IPS-11a (cell line): ENCODE data around the gene CEP170B.
"Not testable (repeated sequence)": the region's sequence is repeated elsewhere in the genome, so short reads cannot be mapped to it uniquely, and the experiment has no call there.

ENCODE experiments used
- H3K4me3 ChIP-seq: one replicate; pipeline ENCODE4 v1.5.1; 2013; ENCODE audit warnings: low read depth, low read length, control low read depth

The CEP170B gene

GRCh38 chr14:104903990-104904389 lies 38.9 kb downstream of the CEP170B start:
- H3K4me3 ChIP-seq: no peak overlapping the region

GRCh38 chr14:104904650-104905578 lies 39.8 kb downstream of the CEP170B start:
- H3K4me3 ChIP-seq: not testable (repeated sequence)

- H3K4me3 ChIP-seq: not testable (repeated sequence)
Observed at GRCh38 chr14:104905579-104905933, 40.5 kb downstream of the CEP170B start.

GRCh38 chr14:104908303-104908702 lies 43.2 kb downstream of the CEP170B start:
- no peak overlapping the region for H3K4me3 ChIP-seq

- no peak overlapping the region for H3K4me3 ChIP-seq
Observed at GRCh38 chr14:104912053-104912452, 47.0 kb downstream of the CEP170B start.

- H3K4me3 ChIP-seq: no peak overlapping the region
Observed at GRCh38 chr14:104913435-104913834, 48.4 kb downstream of the CEP170B start.

- no peak overlapping the region for H3K4me3 ChIP-seq
Observed at GRCh38 chr14:104917116-104917515, 52.0 kb downstream of the CEP170B start.

GRCh38 chr14:104917993-104918392 lies 52.9 kb downstream of the CEP170B start:
- H3K4me3 ChIP-seq: no peak overlapping the region

GRCh38 chr14:104919152-104919992 lies 54.3 kb downstream of the CEP170B start:
- H3K4me3 ChIP-seq: not testable (repeated sequence)

- no peak overlapping the region for H3K4me3 ChIP-seq
Observed at GRCh38 chr14:104919993-104920315, 54.9 kb downstream of the CEP170B start.

GRCh38 chr14:104923640-104924420 lies 58.8 kb downstream of the CEP170B start:
- no peak overlapping the region for H3K4me3 ChIP-seq

GRCh38 chr14:104924421-104925213 lies 59.5 kb downstream of the CEP170B start, which contains the start of gene PLD4:
Gene PLD4, plus strand, starts transcription at chr14:104924879. Its CDS starts 2,262 bp downstream, at chr14:104927141.
- H3K4me3 ChIP-seq: no peak within 1 kb of the TSS

- no peak overlapping the region for H3K4me3 ChIP-seq
Observed at GRCh38 chr14:104925214-104925854, 60.3 kb downstream of the CEP170B start.

GRCh38 chr14:104925855-104926609 lies 61.0 kb downstream of the CEP170B start:
- no peak overlapping the region for H3K4me3 ChIP-seq

- no peak overlapping the region for H3K4me3 ChIP-seq
Observed at GRCh38 chr14:104926619-104927431, 61.8 kb downstream of the CEP170B start.

GRCh38 chr14:104927432-104927816 lies 62.4 kb downstream of the CEP170B start:
- no peak overlapping the region for H3K4me3 ChIP-seq

- H3K4me3 ChIP-seq: no peak overlapping the region
Observed at GRCh38 chr14:104927901-104928300, 62.8 kb downstream of the CEP170B start.

GRCh38 chr14:104928391-104929133 lies 63.5 kb downstream of the CEP170B start:
- no peak overlapping the region for H3K4me3 ChIP-seq
